B cell (primary cell): ENCODE results near the gene ACO2.

Experiments used
- EZH2 ChIP-seq: IDR thresholded peaks from 2 replicates; pipeline ENCODE4 v1.6.1; 2012; ENCODE audit warnings: borderline replicate concordance, low read depth, mild to moderate bottlenecking, moderate library complexity, low read length; ENCODE audit not compliant: insufficient read depth, poor library complexity, severe bottlenecking
- TF ChIP-seq, protein P1 (sequence below): fragments of 200-600 bp; IDR thresholded peaks from one replicate; pipeline ENCODE4 v1.8.0; 2022; ENCODE audit warnings: antibody characterized with exemption, mild to moderate bottlenecking

DNA sequence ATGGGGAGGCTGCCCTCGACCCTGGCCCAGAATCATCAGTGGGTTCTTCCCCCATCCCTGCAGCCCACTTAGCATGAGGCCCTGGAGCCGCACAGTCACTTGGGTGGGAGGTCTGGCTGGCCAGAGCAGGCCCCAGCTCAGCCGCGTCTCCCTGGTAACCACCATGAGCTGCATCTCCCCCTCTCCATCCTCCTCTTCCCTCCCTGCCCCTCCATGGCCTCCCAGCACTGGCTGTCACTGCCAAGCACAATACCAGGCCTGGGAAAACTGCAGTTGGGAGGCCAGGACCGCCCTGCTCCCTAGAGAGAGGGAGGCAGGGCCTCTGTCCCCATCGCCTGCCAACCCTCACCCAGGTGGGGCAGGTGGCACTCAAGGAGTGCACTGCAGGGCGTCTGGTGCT, 99.9 kb downstream of the ACO2 start:
- TF ChIP-seq, protein P1, sequence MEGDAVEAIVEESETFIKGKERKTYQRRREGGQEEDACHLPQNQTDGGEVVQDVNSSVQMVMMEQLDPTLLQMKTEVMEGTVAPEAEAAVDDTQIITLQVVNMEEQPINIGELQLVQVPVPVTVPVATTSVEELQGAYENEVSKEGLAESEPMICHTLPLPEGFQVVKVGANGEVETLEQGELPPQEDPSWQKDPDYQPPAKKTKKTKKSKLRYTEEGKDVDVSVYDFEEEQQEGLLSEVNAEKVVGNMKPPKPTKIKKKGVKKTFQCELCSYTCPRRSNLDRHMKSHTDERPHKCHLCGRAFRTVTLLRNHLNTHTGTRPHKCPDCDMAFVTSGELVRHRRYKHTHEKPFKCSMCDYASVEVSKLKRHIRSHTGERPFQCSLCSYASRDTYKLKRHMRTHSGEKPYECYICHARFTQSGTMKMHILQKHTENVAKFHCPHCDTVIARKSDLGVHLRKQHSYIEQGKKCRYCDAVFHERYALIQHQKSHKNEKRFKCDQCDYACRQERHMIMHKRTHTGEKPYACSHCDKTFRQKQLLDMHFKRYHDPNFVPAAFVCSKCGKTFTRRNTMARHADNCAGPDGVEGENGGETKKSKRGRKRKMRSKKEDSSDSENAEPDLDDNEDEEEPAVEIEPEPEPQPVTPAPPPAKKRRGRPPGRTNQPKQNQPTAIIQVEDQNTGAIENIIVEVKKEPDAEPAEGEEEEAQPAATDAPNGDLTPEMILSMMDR = no peak
- TF ChIP-seq EZH2 = no peak
